HG03108 (cell line): ENCODE data around the gene ZNF283.
"Not testable (repeated sequence)": the region's sequence is repeated elsewhere in the genome, so short reads cannot be mapped to it uniquely, and the experiment has no call there.

ENCODE experiments used
- ATAC-seq: cut with Tn5 transposase; IDR thresholded peaks from one replicate; pipeline ENCODE4 v1.9.1; 2021; ENCODE audit warnings: moderate library complexity; ENCODE audit not compliant: unreplicated experiment

ZNF283 gene

DNA sequence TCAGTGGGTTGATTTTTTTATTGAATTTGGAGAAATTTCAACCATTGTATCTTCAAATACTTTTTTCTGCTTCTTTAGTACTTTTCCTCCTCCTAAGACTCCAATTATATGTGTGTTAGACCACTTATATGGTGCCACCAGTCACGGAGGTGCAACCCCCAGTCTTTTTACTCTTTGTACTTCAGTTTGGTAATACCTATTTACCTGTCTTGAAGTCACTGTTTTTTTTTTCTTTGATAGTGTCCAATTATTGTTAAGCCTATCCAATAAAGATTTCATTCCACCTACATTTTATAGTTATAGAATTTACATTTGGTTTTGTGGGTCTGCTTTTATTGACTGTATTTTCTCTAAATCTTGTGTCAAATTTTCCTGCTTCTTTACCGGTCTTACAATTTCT, 14.9 kb downstream of the ZNF283 start:
- no peak for ATAC-seq

DNA sequence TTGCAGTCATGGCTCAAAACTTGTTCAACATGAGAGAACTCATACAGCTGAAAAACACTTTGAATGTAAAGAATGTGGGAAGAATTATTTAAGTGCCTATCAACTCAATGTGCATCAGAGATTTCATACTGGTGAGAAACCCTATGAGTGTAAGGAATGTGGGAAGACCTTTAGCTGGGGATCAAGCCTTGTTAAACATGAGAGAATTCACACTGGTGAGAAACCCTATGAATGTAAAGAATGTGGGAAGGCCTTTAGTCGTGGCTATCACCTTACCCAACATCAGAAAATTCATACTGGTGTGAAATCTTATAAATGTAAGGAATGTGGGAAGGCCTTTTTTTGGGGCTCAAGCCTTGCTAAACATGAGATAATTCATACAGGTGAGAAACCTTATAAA, 20.1 kb downstream of the ZNF283 start:
- no peak for ATAC-seq

DNA sequence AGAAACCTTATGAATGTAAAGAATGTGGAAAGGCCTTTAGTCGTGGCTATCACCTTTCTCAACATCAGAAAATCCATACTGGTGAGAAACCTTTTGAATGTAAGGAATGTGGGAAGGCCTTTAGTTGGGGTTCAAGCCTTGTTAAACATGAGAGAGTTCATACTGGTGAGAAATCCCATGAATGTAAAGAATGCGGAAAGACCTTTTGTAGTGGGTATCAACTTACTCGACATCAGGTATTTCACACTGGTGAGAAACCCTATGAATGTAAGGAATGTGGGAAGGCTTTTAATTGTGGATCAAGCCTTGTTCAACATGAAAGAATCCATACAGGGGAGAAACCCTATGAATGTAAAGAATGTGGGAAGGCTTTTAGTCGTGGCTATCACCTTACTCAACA, 20.8 kb downstream of the ZNF283 start:
- no peak for ATAC-seq

- no peak for ATAC-seq
Observed at GRCh38 chr19:43848821-43849220, 21.7 kb downstream of the ZNF283 start.

DNA sequence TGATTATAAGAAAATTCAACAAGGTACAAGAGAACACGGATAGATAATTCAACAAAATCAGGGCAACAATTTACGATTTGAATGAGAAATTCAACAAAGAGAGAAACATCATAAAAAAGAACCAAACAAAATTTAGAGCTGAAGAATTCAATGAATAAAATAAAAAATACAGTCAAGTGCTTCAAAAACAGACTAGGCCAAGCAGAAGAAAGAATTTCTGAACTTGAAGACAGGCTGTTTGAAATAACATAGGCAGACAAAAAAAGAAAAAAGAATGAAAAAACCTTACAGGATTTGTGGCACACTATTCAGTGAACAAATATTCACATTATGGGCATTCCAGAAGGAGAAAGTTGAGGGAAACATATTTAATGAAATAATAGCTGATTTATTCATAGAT, 31.1 kb downstream of the ZNF283 start:
- ATAC-seq: no peak

DNA sequence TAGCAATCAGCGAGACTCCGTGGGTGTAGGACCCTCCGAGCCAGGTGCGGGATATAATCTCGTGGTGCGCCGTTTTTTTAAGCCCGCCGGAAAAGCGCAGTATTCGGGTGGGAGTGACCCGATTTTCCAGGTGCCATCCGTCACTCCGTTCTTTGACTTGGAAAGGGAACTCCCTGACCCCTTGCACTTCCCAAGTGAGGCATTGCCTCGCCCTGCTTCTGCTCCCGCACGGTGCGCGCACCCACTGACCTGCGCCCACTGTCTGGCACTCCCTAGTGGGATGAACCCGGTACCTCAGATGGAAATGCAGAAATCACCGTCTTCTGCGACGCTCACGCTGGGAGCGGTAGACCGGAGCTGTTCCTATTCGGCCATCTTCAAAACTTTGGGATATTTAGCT, 39.8 kb downstream of the ZNF283 start:
- ATAC-seq: not testable (repeated sequence)

- no peak for ATAC-seq
Observed at GRCh38 chr19:43872547-43873336, 45.6 kb downstream of the ZNF283 start.

DNA sequence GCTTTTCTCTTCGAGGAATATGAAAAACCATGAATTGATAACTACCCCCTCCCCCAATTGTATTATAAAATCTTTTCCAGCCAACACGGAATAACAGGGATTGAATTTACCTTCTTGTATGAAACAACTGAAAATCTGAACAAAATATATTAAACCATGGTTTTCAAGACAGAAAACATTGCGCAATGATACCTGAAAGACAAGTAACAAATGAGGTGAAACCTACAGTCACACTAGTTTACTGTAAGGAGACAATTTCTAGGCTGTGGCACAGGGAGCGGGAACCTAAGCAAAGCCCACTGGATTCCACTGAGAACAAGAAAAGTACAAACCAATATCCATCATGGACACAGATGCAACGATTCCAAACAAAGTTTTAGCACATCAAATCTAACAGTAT, 53.4 kb downstream of the ZNF283 start:
- ATAC-seq: no peak

- ATAC-seq: no peak
Observed at GRCh38 chr19:43883864-43884263, 56.7 kb downstream of the ZNF283 start, which contains the start of gene ZNF404. TSS of gene ZNF404 (minus strand) at chr19:43883964.

- ATAC-seq: no peak
Observed at GRCh38 chr19:43895727-43896308, 68.7 kb downstream of the ZNF283 start.
